Measurements from ENCODE around the gene SIX1.

The SIX1 gene

GRCh38 chr14:60649875-60650372 is 647 bp upstream of the SIX1 start (continued):
- TF ChIP-seq ZNF221 (tag by site-specific recombination; IDR thresholded peaks at IDR 0.05; ENCODE audit: borderline replicate concordance) = no peak
- no peak for TF ChIP-seq ZNF175 (tag by site-specific recombination; IDR thresholded peaks at IDR 0.05)
- no peak for TF ChIP-seq ZNF112 (tag by site-specific recombination; IDR thresholded peaks at IDR 0.05)
- TF ChIP-seq GLI4 (tag by site-specific recombination; IDR thresholded peaks at IDR 0.05) = no peak
- TF ChIP-seq ZNF311 (tag by site-specific recombination; IDR thresholded peaks at IDR 0.05; ENCODE audit: borderline replicate concordance) = no peak
- TF ChIP-seq ZBTB1 (tag by site-specific recombination; IDR thresholded peaks at IDR 0.05) = no peak
- TF ChIP-seq ZNF292 (tag by site-specific recombination; IDR thresholded peaks at IDR 0.05; ENCODE audit: borderline replicate concordance, low read depth) = no peak
- TF ChIP-seq, protein P1, sequence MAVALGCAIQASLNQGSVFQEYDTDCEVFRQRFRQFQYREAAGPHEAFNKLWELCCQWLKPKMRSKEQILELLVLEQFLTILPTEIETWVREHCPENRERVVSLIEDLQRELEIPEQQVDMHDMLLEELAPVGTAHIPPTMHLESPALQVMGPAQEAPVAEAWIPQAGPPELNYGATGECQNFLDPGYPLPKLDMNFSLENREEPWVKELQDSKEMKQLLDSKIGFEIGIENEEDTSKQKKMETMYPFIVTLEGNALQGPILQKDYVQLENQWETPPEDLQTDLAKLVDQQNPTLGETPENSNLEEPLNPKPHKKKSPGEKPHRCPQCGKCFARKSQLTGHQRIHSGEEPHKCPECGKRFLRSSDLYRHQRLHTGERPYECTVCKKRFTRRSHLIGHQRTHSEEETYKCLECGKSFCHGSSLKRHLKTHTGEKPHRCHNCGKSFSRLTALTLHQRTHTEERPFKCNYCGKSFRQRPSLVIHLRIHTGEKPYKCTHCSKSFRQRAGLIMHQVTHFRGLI (tag by site-specific recombination; IDR thresholded peaks at IDR 0.05) = no peak
- no peak for TF ChIP-seq ZSCAN5A (tag by site-specific recombination; IDR thresholded peaks at IDR 0.05)
- TF ChIP-seq ZNF140 (tag by site-specific recombination; IDR thresholded peaks at IDR 0.05) = no peak
- no peak for TF ChIP-seq PRDM4 (tag by site-specific recombination; IDR thresholded peaks at IDR 0.05)
- TF ChIP-seq ZNF549 (tag by site-specific recombination; IDR thresholded peaks at IDR 0.05) = no peak
- TF ChIP-seq ZIC2 (tag by site-specific recombination; IDR thresholded peaks at IDR 0.05) = no peak
- no peak for TF ChIP-seq ZNF274 (IDR thresholded peaks at IDR 0.05; ENCODE audit: low read length)
- no peak for TF ChIP-seq ZNF274 (tag by site-specific recombination; IDR thresholded peaks at IDR 0.05; ENCODE audit: borderline replicate concordance)
- no peak for TF ChIP-seq ZNF791 (tag by site-specific recombination; IDR thresholded peaks at IDR 0.05)
- no peak for TF ChIP-seq KLF9 (tag by site-specific recombination; IDR thresholded peaks at IDR 0.05; ENCODE audit: low read depth)
- TF ChIP-seq GFI1B (tag by site-specific recombination; IDR thresholded peaks at IDR 0.05) = no peak
- TF ChIP-seq ZNF555 (tag by site-specific recombination; conservative IDR thresholded peaks at IDR 0.05) = no peak
- TF ChIP-seq, protein P2, sequence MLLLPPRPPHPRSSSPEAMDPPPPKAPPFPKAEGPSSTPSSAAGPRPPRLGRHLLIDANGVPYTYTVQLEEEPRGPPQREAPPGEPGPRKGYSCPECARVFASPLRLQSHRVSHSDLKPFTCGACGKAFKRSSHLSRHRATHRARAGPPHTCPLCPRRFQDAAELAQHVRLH (tag by site-specific recombination; IDR thresholded peaks at IDR 0.05) = no peak
- no peak for TF ChIP-seq ZNF2 (tag by site-specific recombination; IDR thresholded peaks at IDR 0.05)
- TF ChIP-seq ZNF24 (tag by site-specific recombination; IDR thresholded peaks at IDR 0.05) = no peak
- no peak for TF ChIP-seq ZNF530 (tag by site-specific recombination; IDR thresholded peaks at IDR 0.05; ENCODE audit: low read depth)
- TF ChIP-seq ZBTB10 (tag by site-specific recombination; IDR thresholded peaks at IDR 0.05) = no peak
- no peak for TF ChIP-seq ZNF473 (tag by site-specific recombination; IDR thresholded peaks at IDR 0.05)
- TF ChIP-seq ZNF600 (tag by site-specific recombination; IDR thresholded peaks at IDR 0.05) = 0 out of 2 replicates have a peak, but pooled peaks have one; percentile 2
- TF ChIP-seq KLF16 (tag by site-specific recombination; IDR thresholded peaks at IDR 0.05) = no peak; the same call in 1 of the 2 replicates
- TF ChIP-seq, protein P3, sequence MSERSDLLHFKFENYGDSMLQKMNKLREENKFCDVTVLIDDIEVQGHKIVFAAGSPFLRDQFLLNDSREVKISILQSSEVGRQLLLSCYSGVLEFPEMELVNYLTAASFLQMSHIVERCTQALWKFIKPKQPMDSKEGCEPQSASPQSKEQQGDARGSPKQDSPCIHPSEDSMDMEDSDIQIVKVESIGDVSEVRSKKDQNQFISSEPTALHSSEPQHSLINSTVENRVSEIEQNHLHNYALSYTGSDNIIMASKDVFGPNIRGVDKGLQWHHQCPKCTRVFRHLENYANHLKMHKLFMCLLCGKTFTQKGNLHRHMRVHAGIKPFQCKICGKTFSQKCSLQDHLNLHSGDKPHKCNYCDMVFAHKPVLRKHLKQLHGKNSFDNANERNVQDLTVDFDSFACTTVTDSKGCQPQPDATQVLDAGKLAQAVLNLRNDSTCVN (tag by site-specific recombination; optimal IDR thresholded peaks at IDR 0.05) = no peak
- no peak for TF ChIP-seq ZNF433 (tag by site-specific recombination; IDR thresholded peaks at IDR 0.05; ENCODE audit: low read depth)
- TF ChIP-seq ZNF335 (tag by site-specific recombination; conservative IDR thresholded peaks at IDR 0.05) = peak; percentile 57
